ENCODE data around the gene VAMP1. TPM values are rescaled to one million over a fixed set of nuclear protein-coding genes. Genes with fewer than 3 reads are reported as not detected.
A peak's percentile ranks its signal among the peaks of the same experiment; 100 is the strongest.

VAMP1 gene
- total RNA-seq, 1 experiment from 2014 or later, result 10.3 TPM

DNA sequence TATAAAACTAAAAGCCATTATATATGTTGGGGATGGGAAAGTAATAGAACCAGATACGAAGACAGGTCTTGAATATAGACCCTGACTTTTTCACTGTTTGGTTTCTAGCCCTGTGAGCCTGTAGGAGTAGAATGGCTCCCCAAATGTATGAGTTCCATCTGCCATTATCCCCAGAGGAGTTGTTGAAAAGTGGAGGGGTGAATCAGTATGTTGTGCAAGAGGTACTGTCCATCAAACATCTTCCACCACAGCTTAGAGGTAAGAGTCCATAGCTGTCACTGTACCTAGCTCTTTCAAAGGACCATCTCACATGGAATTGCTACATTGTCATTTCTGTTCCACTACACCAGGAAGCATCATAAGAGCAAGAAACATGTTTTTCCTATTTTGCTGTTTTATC is 24.5 kb upstream of the VAMP1 start:
- no peak for DNase-seq
- Histone ChIP-seq H2AK5ac (ENCODE audit: insufficient read length, low read length) (no peak overlapping the region), H3K56ac (ENCODE audit: insufficient read length, low read depth, low read length) (no peak overlapping the region), H2AFZ (ENCODE audit: low read length) (no peak overlapping the region), H4K5ac (ENCODE audit: insufficient read length, low read depth, low read length) (no peak overlapping the region), H3K4me1 (ENCODE audit: insufficient read depth, low read length) (0 out of 2 replicates have a peak, but pooled peaks cover 2% of the 10 kb centered on the region), H3K79me2 (ENCODE audit: insufficient read depth, low read length) (peaks cover 4% of the 10 kb centered on the region; the same call in 1 of the 2 replicates), H4K20me1 (ENCODE audit: control insufficient read depth, insufficient read depth, insufficient read length) (no peaks in the 10 kb centered on the region), H3K27me3 (ENCODE audit: insufficient read depth, low read length) (no peaks in the 10 kb centered on the region), H3K4ac (ENCODE audit: low read depth, low read length) (no peak overlapping the region), H2BK120ac (ENCODE audit: low read depth, low read length, poor library complexity, severe bottlenecking) (no peak overlapping the region), H4K8ac (replicated peaks; ENCODE audit: insufficient read length, low read depth, low read length) (no peak overlapping the region), H2BK12ac (ENCODE audit: insufficient read length, low read depth, low read length) (no peak overlapping the region), H2BK15ac (ENCODE audit: low read depth, low read length) (no peak overlapping the region), H3K23me2 (ENCODE audit: insufficient read length, low read depth, low read length, poor library complexity, severe bottlenecking) (peaks cover 9% of the 10 kb centered on the region), H2BK20ac (ENCODE audit: low read depth, low read length, poor library complexity, severe bottlenecking) (no peak overlapping the region), H3K18ac (ENCODE audit: insufficient read length, low read depth, low read length) (no peak overlapping the region), H3K14ac (ENCODE audit: insufficient read depth, low read length) (no peak overlapping the region), H3K27ac (ENCODE audit: insufficient read length, low read depth, low read length) (no peak overlapping the region), H3K23ac (ENCODE audit: insufficient read length, low read depth, low read length) (no peak overlapping the region), H4K91ac (ENCODE audit: insufficient read length, low read depth, low read length) (no peak overlapping the region), H3K9ac (ENCODE audit: extremely low read depth, insufficient read length, low read length) (peak overlapping the region; percentile 72), H3K9me3 (ENCODE audit: control insufficient read depth, low read depth, low read length) (no peaks in the 10 kb centered on the region), H3T11ph (ENCODE audit: low read length) (no peak overlapping the region), H2BK5ac (ENCODE audit: insufficient read length, low read length) (no peak overlapping the region), H3K4me2 (ENCODE audit: insufficient read depth, insufficient read length, low read length) (peak overlapping the region; percentile 100), H3K79me1 (ENCODE audit: insufficient read depth, low read depth, low read length, poor library complexity, severe bottlenecking) (peaks cover 8% of the 10 kb centered on the region)
- Mint-ChIP-seq H3K9me3 (no peaks in the 10 kb centered on the region), H3K4me3 (peak overlapping the region; percentile 90 to 91), H3K4me1 (peaks cover 20 to 23% of the 10 kb centered on the region in 2 experiments), H3K27ac (no peak overlapping the region; a peak in 1 of 7 replicates), H3K27me3 (ENCODE audit: low read depth) (no peaks in the 10 kb centered on the region), H3K36me3 (ENCODE audit: insufficient read depth in 1 of 3, low read depth in 3 of 3) (peaks cover 25 to 55% (median 53%) of the 10 kb centered on the region in 3 experiments)
- TF ChIP-seq CTCF (conservative IDR thresholded peaks at IDR 0.05), result no peak
- WGBS (ENCODE audit: extremely low coverage, insufficient read length, low lambda C conversion rate), result no CpG with 5 or more reads among the region's 1 CpG

Measured in H9 (cell line).